GM12872 (cell line): ENCODE data around the gene EPAS1.

Experiments used
- CTCF ChIP-seq: IDR thresholded peaks from 3 replicates; pipeline ENCODE4 v1.5.1; 2011; ENCODE audit warnings: low read depth, mild to moderate bottlenecking, low read length, moderate library complexity; ENCODE audit not compliant: insufficient read depth

Gene EPAS1

GRCh38 chr2:46351750-46352138 lies 54.5 kb downstream of the EPAS1 start:
- TF ChIP-seq CTCF, result no peak

- TF ChIP-seq CTCF, result no peak
These were observed 55.4 kb downstream of the EPAS1 start for GRCh38 chr2:46352621-46353020.

GRCh38 chr2:46353509-46353908 lies 56.3 kb downstream of the EPAS1 start:
- no peak for TF ChIP-seq CTCF

- no peak for TF ChIP-seq CTCF
These were observed 58.5 kb downstream of the EPAS1 start for GRCh38 chr2:46355756-46356155.

GRCh38 chr2:46356991-46357390 lies 59.8 kb downstream of the EPAS1 start:
- no peak for TF ChIP-seq CTCF

GRCh38 chr2:46358713-46359112 lies 61.5 kb downstream of the EPAS1 start:
- no peak for TF ChIP-seq CTCF

GRCh38 chr2:46360303-46360702 lies 63.1 kb downstream of the EPAS1 start:
- TF ChIP-seq CTCF, result no peak

GRCh38 chr2:46361920-46362666 lies 64.9 kb downstream of the EPAS1 start:
- no peak for TF ChIP-seq CTCF
